ENCODE measurements around the gene MUC21. TPM values are rescaled to one million over a fixed set of nuclear protein-coding genes. Genes with fewer than 3 reads are reported as not detected.

Gene MUC21
- total and polyA plus RNA-seq, 3 donors from 2014 or later: 0.12 TPM; not detected in 2

Other genes starting within 250 kb of the MUC21 start
- 10 to 100 TPM; 84.1 to 88.1 TPM for gene FLOT1, start 241.0 kb upstream of the MUC21 start, total RNA-seq
- gene FLOT1, start 241.0 kb upstream of the MUC21 start, polyA plus RNA-seq (ENCODE audit: insufficient read depth, low read depth, low replicate concordance): 169 TPM
- gene IER3, start 239.2 kb upstream of the MUC21 start, total RNA-seq: 1 to 10 TPM; 1.4 to 7.7 TPM
- 11.1 TPM for gene IER3, start 239.2 kb upstream of the MUC21 start, polyA plus RNA-seq (ENCODE audit: insufficient read depth, low read depth, low replicate concordance)
- 10 to 100 TPM; 94.6 to 97.6 TPM for gene DDR1, start 99.2 kb upstream of the MUC21 start, total RNA-seq
- gene DDR1, start 99.2 kb upstream of the MUC21 start, polyA plus RNA-seq (ENCODE audit: insufficient read depth, low read depth, low replicate concordance): 33.8 TPM
- gene GTF2H4, start 75.5 kb upstream of the MUC21 start, total RNA-seq: 10 to 100 TPM; 23.0 to 30.6 TPM
- 38.1 TPM for gene GTF2H4, start 75.5 kb upstream of the MUC21 start, polyA plus RNA-seq (ENCODE audit: insufficient read depth, low read depth, low replicate concordance)
- gene VARS2, start 69.5 kb upstream of the MUC21 start, total RNA-seq: 10 to 100 TPM; 36.5 to 45.5 TPM
- 31.4 TPM for gene VARS2, start 69.5 kb upstream of the MUC21 start, polyA plus RNA-seq (ENCODE audit: insufficient read depth, low read depth, low replicate concordance)
- not detected for gene SFTA2, start 51.5 kb upstream of the MUC21 start, total RNA-seq
- 0.94 TPM for gene SFTA2, start 51.5 kb upstream of the MUC21 start, polyA plus RNA-seq (ENCODE audit: insufficient read depth, low read depth, low replicate concordance)
- gene MUCL3, start 42.7 kb upstream of the MUC21 start, total RNA-seq: under 1 TPM in 1 of 2 donors, not detected in 1; 0.19 TPM
- gene MUCL3, start 42.7 kb upstream of the MUC21 start, polyA plus RNA-seq (ENCODE audit: insufficient read depth, low read depth, low replicate concordance): 0.45 TPM
- gene MUC22, start 26.8 kb downstream of the MUC21 start, total RNA-seq: under 1 TPM; 0.31 to 0.87 TPM
- 0.21 TPM for gene MUC22, start 26.8 kb downstream of the MUC21 start, polyA plus RNA-seq (ENCODE audit: insufficient read depth, low read depth, low replicate concordance)
- gene C6orf15, start 128.9 kb downstream of the MUC21 start, total RNA-seq: not detected
- gene C6orf15, start 128.9 kb downstream of the MUC21 start, polyA plus RNA-seq (ENCODE audit: insufficient read depth, low read depth, low replicate concordance): not detected
- 10 to 100 TPM; 28.0 to 32.7 TPM for gene PSORS1C1, start 131.1 kb downstream of the MUC21 start, total RNA-seq
- gene PSORS1C1, start 131.1 kb downstream of the MUC21 start, polyA plus RNA-seq (ENCODE audit: insufficient read depth, low read depth, low replicate concordance): 126 TPM
- gene CDSN, start 136.7 kb downstream of the MUC21 start, total RNA-seq: under 1 TPM in 1 of 2 donors, not detected in 1; 0.06 TPM
- gene CDSN, start 136.7 kb downstream of the MUC21 start, polyA plus RNA-seq (ENCODE audit: insufficient read depth, low read depth, low replicate concordance): 0.32 TPM
- not detected for gene PSORS1C2, start 155.3 kb downstream of the MUC21 start, total RNA-seq
- gene PSORS1C2, start 155.3 kb downstream of the MUC21 start, polyA plus RNA-seq (ENCODE audit: insufficient read depth, low read depth, low replicate concordance): not detected
- gene CCHCR1, start 174.1 kb downstream of the MUC21 start, total RNA-seq: 10 to 100 TPM; 86.4 to 93.2 TPM
- 174 TPM for gene CCHCR1, start 174.1 kb downstream of the MUC21 start, polyA plus RNA-seq (ENCODE audit: insufficient read depth, low read depth, low replicate concordance)
- 1 to 10 TPM; 3.6 to 3.7 TPM for gene TCF19, start 174.9 kb downstream of the MUC21 start, total RNA-seq
- 4.7 TPM for gene TCF19, start 174.9 kb downstream of the MUC21 start, polyA plus RNA-seq (ENCODE audit: insufficient read depth, low read depth, low replicate concordance)
- gene POU5F1, start 187.0 kb downstream of the MUC21 start, total RNA-seq: 1 to 10 TPM; 1.3 to 4.2 TPM
- 3.0 TPM for gene POU5F1, start 187.0 kb downstream of the MUC21 start, polyA plus RNA-seq (ENCODE audit: insufficient read depth, low read depth, low replicate concordance)

Data from testis (tissue), 3 donors.